ENCODE results near the gene LRRC8C. TPM values are rescaled to one million over a fixed set of nuclear protein-coding genes. Genes with fewer than 3 reads are reported as not detected.

The LRRC8C gene
- total RNA-seq, 1 donor, result 2.2 TPM

DNA sequence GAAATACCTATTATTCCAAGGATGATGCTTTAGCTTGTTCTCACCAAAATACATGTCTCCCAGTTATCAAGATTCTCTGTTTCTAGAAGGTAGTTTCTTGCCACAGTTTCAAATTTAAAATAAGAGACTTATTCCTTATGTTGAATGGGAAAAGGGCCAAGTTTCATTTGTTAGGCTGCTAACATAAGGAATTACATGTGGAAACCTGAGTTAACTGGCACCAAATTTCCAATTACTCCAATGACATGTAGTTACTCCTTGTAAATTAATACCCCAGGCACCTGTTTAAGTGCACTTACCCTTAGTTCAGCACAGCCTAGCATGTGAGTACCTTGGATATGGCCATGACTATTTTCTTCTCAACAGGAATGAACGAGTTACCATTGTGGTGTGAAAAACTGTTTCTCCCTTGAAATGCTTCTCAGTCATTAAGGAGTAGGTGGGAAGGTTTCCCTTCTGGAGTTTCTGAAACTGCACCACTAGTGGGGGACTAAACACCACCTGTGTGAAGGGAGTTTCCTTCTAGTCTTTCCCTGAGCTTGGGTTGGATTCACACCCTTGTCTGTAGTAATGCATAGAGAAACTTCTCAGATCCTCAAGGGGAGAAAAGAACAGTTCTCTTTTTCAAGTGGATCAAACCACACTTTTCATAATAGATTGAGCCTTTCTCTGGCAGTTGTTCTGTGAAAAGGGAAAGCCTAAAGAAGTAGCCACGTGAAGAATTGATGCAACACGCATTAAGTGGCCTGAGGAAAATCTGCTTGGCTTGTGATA is 32.3 kb upstream of the LRRC8C start:
- H3K4me2 ChIP-seq (ENCODE audit: insufficient read depth, low read length), result no peak overlapping the region
- no peaks in the 10 kb centered on the region for H3K79me2 ChIP-seq (ENCODE audit: insufficient read depth, low read length)
- H3K4me3 ChIP-seq (ENCODE audit: insufficient read depth, low read length), result no peak overlapping the region
- no peak overlapping the region for H2AFZ ChIP-seq (ENCODE audit: low read length)
- no peaks in the 10 kb centered on the region for H3K27me3 ChIP-seq (ENCODE audit: insufficient read depth, low read length)
- TF ChIP-seq, protein P1, sequence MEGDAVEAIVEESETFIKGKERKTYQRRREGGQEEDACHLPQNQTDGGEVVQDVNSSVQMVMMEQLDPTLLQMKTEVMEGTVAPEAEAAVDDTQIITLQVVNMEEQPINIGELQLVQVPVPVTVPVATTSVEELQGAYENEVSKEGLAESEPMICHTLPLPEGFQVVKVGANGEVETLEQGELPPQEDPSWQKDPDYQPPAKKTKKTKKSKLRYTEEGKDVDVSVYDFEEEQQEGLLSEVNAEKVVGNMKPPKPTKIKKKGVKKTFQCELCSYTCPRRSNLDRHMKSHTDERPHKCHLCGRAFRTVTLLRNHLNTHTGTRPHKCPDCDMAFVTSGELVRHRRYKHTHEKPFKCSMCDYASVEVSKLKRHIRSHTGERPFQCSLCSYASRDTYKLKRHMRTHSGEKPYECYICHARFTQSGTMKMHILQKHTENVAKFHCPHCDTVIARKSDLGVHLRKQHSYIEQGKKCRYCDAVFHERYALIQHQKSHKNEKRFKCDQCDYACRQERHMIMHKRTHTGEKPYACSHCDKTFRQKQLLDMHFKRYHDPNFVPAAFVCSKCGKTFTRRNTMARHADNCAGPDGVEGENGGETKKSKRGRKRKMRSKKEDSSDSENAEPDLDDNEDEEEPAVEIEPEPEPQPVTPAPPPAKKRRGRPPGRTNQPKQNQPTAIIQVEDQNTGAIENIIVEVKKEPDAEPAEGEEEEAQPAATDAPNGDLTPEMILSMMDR (IDR thresholded peaks at IDR 0.05; ENCODE audit: extremely low read depth, low read depth, low read length), result no peak
- H3K9me3 ChIP-seq (ENCODE audit: low read depth, low read length), result no peaks in the 10 kb centered on the region
- no peak overlapping the region for H3K27ac ChIP-seq (ENCODE audit: low read depth, low read length)
- H4K20me1 ChIP-seq (ENCODE audit: insufficient read depth, low read length), result peaks cover 5% of the 10 kb centered on the region
- no peak for DNase-seq (ENCODE audit: insufficient read length, low spot score, missing footprints)
- peaks cover 19% of the 10 kb centered on the region for H3K4me1 ChIP-seq (ENCODE audit: insufficient read depth, low read length)
- no peaks in the 10 kb centered on the region for H3K36me3 ChIP-seq (ENCODE audit: insufficient read depth, low read length)

DNA sequence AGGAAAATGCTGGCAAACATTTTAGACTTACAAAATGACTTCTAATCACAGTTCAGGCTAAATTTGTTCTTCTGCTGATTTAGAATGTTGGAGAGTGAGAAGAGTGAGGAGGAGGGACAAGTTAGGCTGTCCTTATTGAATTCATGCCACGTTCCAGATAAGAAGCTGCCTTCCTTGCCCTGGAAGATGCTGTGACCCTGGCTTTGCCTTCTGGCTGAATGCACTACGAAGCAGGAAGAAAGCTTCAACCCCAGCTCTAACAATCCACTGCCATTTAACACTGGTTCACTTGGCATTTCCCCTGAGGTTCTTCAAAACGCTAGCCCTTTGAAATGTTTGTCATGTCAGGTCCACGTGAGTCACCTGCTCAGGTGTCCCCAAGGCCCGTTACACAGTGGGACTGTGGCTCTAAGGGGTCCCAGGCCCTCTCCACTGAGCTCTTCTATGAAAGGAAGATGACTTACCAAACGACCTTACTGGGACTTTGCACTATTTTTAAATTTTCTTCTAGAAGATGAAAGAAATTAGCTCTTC is 30.0 kb upstream of the LRRC8C start:
- Histone ChIP-seq H3K9me3 (ENCODE audit: low read depth, low read length) (no peaks in the 10 kb centered on the region), H3K4me3 (ENCODE audit: insufficient read depth, low read length) (no peak overlapping the region), H3K4me2 (ENCODE audit: insufficient read depth, low read length) (no peak overlapping the region), H3K79me2 (ENCODE audit: insufficient read depth, low read length) (no peaks in the 10 kb centered on the region), H4K20me1 (ENCODE audit: insufficient read depth, low read length) (peaks cover 5% of the 10 kb centered on the region), H3K27ac (ENCODE audit: low read depth, low read length) (no peak overlapping the region), H3K36me3 (ENCODE audit: insufficient read depth, low read length) (no peaks in the 10 kb centered on the region), H2AFZ (ENCODE audit: low read length) (no peak overlapping the region), H3K27me3 (ENCODE audit: insufficient read depth, low read length) (no peaks in the 10 kb centered on the region), H3K4me1 (ENCODE audit: insufficient read depth, low read length) (peaks cover 24% of the 10 kb centered on the region)
- DNase-seq (ENCODE audit: insufficient read length, low spot score, missing footprints), result no peak
- TF ChIP-seq, protein P1 (IDR thresholded peaks at IDR 0.05; ENCODE audit: extremely low read depth, low read depth, low read length), result no peak

DNA sequence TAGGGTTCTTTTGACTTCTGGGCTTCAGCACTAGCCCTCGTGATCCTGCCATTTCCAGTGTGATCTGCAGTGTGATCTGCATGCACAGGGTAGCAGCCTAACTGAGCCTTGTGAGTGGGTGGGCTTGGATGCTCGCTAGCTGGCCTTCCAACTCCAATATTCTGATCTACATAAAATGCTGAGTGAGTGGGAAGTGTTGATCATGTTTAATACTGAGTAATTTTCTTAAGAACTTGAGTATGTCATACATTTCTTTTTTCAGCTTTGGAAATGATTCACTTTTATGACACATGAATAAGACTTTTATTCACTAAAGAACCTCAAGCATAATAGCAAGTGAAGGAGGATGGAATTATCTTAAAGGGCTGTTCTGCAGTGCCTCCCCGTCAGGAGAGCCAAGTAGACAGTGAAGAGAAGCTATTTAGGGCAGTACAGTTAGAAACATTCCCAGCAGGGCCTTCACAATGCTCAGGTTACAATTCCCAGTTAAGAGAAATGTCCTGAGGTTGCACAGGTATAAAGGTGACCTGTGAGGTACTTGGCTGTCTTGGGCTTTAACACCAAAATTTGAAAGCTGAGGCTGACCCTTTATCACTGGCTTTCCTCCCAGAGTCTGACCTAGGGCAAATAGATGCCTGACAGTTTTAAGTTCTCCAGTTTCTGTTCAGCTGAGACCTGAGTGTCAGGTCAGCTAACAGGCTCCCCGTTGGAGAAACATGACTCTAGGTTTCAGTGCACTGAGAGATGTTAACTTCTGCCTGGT is 29.1 kb upstream of the LRRC8C start:
- no peak overlapping the region for H3K4me3 ChIP-seq (ENCODE audit: insufficient read depth, low read length)
- no peaks in the 10 kb centered on the region for H3K36me3 ChIP-seq (ENCODE audit: insufficient read depth, low read length)
- H3K27ac ChIP-seq (ENCODE audit: low read depth, low read length), result no peak overlapping the region
- no peaks in the 10 kb centered on the region for H3K27me3 ChIP-seq (ENCODE audit: insufficient read depth, low read length)
- DNase-seq (ENCODE audit: insufficient read length, low spot score, missing footprints), result peak; percentile 62
- no peak overlapping the region for H2AFZ ChIP-seq (ENCODE audit: low read length)
- H4K20me1 ChIP-seq (ENCODE audit: insufficient read depth, low read length), result peaks cover 5% of the 10 kb centered on the region
- no peaks in the 10 kb centered on the region for H3K79me2 ChIP-seq (ENCODE audit: insufficient read depth, low read length)
- H3K9me3 ChIP-seq (ENCODE audit: low read depth, low read length), result no peaks in the 10 kb centered on the region
- TF ChIP-seq, protein P1 (IDR thresholded peaks at IDR 0.05; ENCODE audit: extremely low read depth, low read depth, low read length), result no peak
- H3K4me1 ChIP-seq (ENCODE audit: insufficient read depth, low read length), result peaks cover 24% of the 10 kb centered on the region
- peak overlapping the region; percentile 14 for H3K4me2 ChIP-seq (ENCODE audit: insufficient read depth, low read length)

DNA sequence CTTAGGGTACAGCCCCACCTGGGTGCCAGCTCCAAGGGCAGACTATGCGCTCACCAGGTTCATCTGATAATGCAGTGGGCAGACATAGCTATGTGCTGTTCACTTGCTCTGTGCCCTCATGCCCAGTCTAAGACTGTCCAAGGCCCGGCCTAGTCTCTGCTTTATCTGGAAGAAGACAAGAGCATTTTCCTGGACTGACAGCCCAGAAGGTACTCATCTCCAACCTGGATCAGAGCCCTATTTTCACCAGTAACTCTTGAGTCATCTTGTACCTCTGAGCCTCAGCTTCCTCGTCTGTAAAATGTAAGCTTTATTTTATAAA is 28.5 kb upstream of the LRRC8C start:
- DNase-seq (ENCODE audit: insufficient read length, low spot score, missing footprints), result no peak
- TF ChIP-seq, protein P1 (IDR thresholded peaks at IDR 0.05; ENCODE audit: extremely low read depth, low read depth, low read length), result no peak

More for the DNA sequence above, 28.5 kb upstream of the LRRC8C start:
- H2AFZ ChIP-seq (ENCODE audit: low read length), result no peak overlapping the region
- no peak overlapping the region for H3K27ac ChIP-seq (ENCODE audit: low read depth, low read length)
- H3K27me3 ChIP-seq (ENCODE audit: insufficient read depth, low read length), result no peaks in the 10 kb centered on the region
- H3K79me2 ChIP-seq (ENCODE audit: insufficient read depth, low read length), result no peaks in the 10 kb centered on the region
- peaks cover 24% of the 10 kb centered on the region for H3K4me1 ChIP-seq (ENCODE audit: insufficient read depth, low read length)
- H3K9me3 ChIP-seq (ENCODE audit: low read depth, low read length), result no peaks in the 10 kb centered on the region
- no peaks in the 10 kb centered on the region for H3K36me3 ChIP-seq (ENCODE audit: insufficient read depth, low read length)
- H4K20me1 ChIP-seq (ENCODE audit: insufficient read depth, low read length), result peaks cover 5% of the 10 kb centered on the region
- no peak overlapping the region for H3K4me3 ChIP-seq (ENCODE audit: insufficient read depth, low read length)
- H3K4me2 ChIP-seq (ENCODE audit: insufficient read depth, low read length), result no peak overlapping the region

Measured in osteoblast (primary cell).